Peyer's patch (tissue), 4 donors: ENCODE measurements around the gene VPS4B. TPM values are rescaled to one million over a fixed set of nuclear protein-coding genes. Genes with fewer than 3 reads are reported as not detected.

Source experiments
- DNase-seq, 3 donors: peaks; one replicate each; pipeline ENCODE4 v3.0.0-alpha.2; 2017 to 2019
- H3K27ac ChIP-seq, 4 donors: fragments of 200-600 bp; sonication (generic); one replicate each; pipeline ENCODE4 v1.5.1; 2016 to 2019
- H3K27me3 ChIP-seq, 2 donors: fragments of 200-600 bp; sonication (generic); one replicate each; pipeline ENCODE4 v1.5.1; 2019
- H3K36me3 ChIP-seq, 3 donors: fragments of 200-600 bp; sonication (generic); one replicate each; pipeline ENCODE4 v1.5.1; 2016 to 2019
- H3K4me1 ChIP-seq, 4 donors: fragments of 200-600 bp; sonication (generic); one replicate each; pipeline ENCODE4 v1.5.1; 2016 to 2019
- H3K4me3 ChIP-seq, 4 donors: fragments of 200-600 bp; sonication (generic); 1 replicate in 3 of 4; 2 replicates in 1 of 4; pipeline ENCODE4 v1.5.1; 2016 to 2019; ENCODE audit warnings: mild to moderate bottlenecking in 1 of 4
- H3K9me3 ChIP-seq, 4 donors: fragments of 200-600 bp; sonication (generic); one replicate each; pipeline ENCODE4 v1.5.1; 2016 to 2019; ENCODE audit warnings: mild to moderate bottlenecking in 1 of 4
- CTCF ChIP-seq, 6 experiments: fragments of 450-650 bp in 4 of 6; fragments of 200-600 bp in 2 of 6; sonication (generic) in 1 of 6; IDR thresholded peaks; one replicate each; pipeline ENCODE4 v1.5.1; 2017 to 2019; ENCODE audit warnings: antibody characterized with exemption in 6 of 6, mild to moderate bottlenecking in 3 of 6, moderate library complexity in 1 of 6
- POLR2A ChIP-seq, 2 donors: fragments of 450-650 bp; IDR thresholded peaks; one replicate each; pipeline ENCODE4 v1.5.1; 2017; ENCODE audit warnings: antibody characterized with exemption in 2 of 2, mild to moderate bottlenecking in 2 of 2, moderate library complexity in 2 of 2
- total RNA-seq, 4 donors: library from RNA; depleted of rRNA; stranded (reverse); fragments of >200 nt; gene quantifications; one replicate each; pipeline ENCODE4 v1.1.0, GENCODE V29; 2016

Gene VPS4B
- total RNA-seq, 4 donors from 2014 or later: 34.7 to 68.7 (median 47.0) TPM

GRCh38 chr18:63356272-63356896 lies 65.9 kb downstream of the VPS4B start:
- TF ChIP-seq POLR2A (IDR thresholded peaks at IDR 0.05): no peak
- TF ChIP-seq CTCF (IDR thresholded peaks at IDR 0.05): no peak
- peaks cover 0 to 88% (median 0%) of the 10 kb centered on the region in 3 donors for H3K36me3 ChIP-seq
- no peaks in the 10 kb centered on the region for H3K27me3 ChIP-seq
- no peaks in the 10 kb centered on the region for H3K4me1 ChIP-seq
- DNase-seq: no peak
- H3K9me3 ChIP-seq: no peaks in the 10 kb centered on the region
- no peak overlapping the region for H3K4me3 ChIP-seq
- H3K27ac ChIP-seq: no peak overlapping the region

- no peak overlapping the region for H3K27ac ChIP-seq
- no peak for DNase-seq
- H3K4me3 ChIP-seq: no peak overlapping the region
- no peak for TF ChIP-seq CTCF (IDR thresholded peaks at IDR 0.05)
- no peak for TF ChIP-seq POLR2A (IDR thresholded peaks at IDR 0.05)
- no peaks in the 10 kb centered on the region for H3K9me3 ChIP-seq
- H3K27me3 ChIP-seq: no peaks in the 10 kb centered on the region
- H3K36me3 ChIP-seq: peaks cover 0 to 82% (median 0%) of the 10 kb centered on the region in 3 donors
- H3K4me1 ChIP-seq: peaks cover 0 to 2% (median 0%) of the 10 kb centered on the region in 4 donors
Observed at GRCh38 chr18:63350230-63350629, 72.0 kb downstream of the VPS4B start.

- DNase-seq: no peak
- no peaks in the 10 kb centered on the region for H3K27me3 ChIP-seq
- H3K4me1 ChIP-seq: peaks cover 0 to 10% (median 0%) of the 10 kb centered on the region in 4 donors
- H3K9me3 ChIP-seq: no peaks in the 10 kb centered on the region
- TF ChIP-seq CTCF (IDR thresholded peaks at IDR 0.05) (no peak), POLR2A (IDR thresholded peaks at IDR 0.05) (no peak)
- peaks cover 0 to 76% (median 0%) of the 10 kb centered on the region in 3 donors for H3K36me3 ChIP-seq
- no peak overlapping the region for H3K27ac ChIP-seq
- H3K4me3 ChIP-seq: no peak overlapping the region
Observed at GRCh38 chr18:63348508-63349136, 73.7 kb downstream of the VPS4B start.

- Histone ChIP-seq H3K9me3 (no peaks in the 10 kb centered on the region), H3K27ac (no peak overlapping the region), H3K4me3 (no peak overlapping the region), H3K36me3 (peaks cover 0 to 73% (median 0%) of the 10 kb centered on the region in 3 donors), H3K4me1 (peaks cover 0 to 10% (median 0%) of the 10 kb centered on the region in 4 donors), H3K27me3 (no peaks in the 10 kb centered on the region)
- DNase-seq: no peak
- TF ChIP-seq CTCF (IDR thresholded peaks at IDR 0.05) (no peak), POLR2A (IDR thresholded peaks at IDR 0.05) (no peak)
Observed at GRCh38 chr18:63346480-63347183, 75.6 kb downstream of the VPS4B start.

DNA sequence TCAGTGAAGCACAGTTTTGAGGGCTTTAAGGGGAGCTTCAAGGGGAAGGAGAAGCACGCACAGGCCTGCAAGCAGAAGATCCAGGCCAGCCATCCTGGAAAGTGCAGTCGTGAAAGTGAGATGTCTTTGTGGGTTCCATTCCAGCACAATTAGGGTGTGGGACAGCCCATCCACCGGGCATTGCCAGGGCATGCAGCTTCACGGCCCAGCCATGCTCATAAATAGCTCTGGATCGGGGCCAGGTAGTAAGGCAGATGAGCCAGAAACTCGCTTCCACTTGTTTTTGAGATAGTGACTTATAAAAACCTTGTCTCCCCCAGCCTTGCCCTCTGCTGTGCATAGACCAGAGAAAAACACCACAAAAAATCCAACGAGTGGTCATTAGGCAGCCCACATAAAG lies 76.2 kb downstream of the VPS4B start:
- TF ChIP-seq POLR2A (IDR thresholded peaks at IDR 0.05) (no peak), CTCF (IDR thresholded peaks at IDR 0.05) (no peak)
- Histone ChIP-seq H3K4me3 (no peak overlapping the region), H3K4me1 (peaks cover 0 to 10% (median 0%) of the 10 kb centered on the region in 4 donors), H3K9me3 (no peaks in the 10 kb centered on the region), H3K36me3 (peaks cover 0 to 69% (median 0%) of the 10 kb centered on the region in 3 donors), H3K27me3 (no peaks in the 10 kb centered on the region), H3K27ac (no peak overlapping the region)
- no peak for DNase-seq
